HG02642 (cell line): Measurements from ENCODE around the gene DNAJC10.
"Not testable (repeated sequence)": the region's sequence is repeated elsewhere in the genome, so short reads cannot be mapped to it uniquely, and the experiment has no call there.

Experiments used
- ATAC-seq: cut with Tn5 transposase; IDR thresholded peaks from one replicate; pipeline ENCODE4 v1.9.1; 2021; ENCODE audit warnings: mild to moderate bottlenecking; ENCODE audit not compliant: unreplicated experiment, poor library complexity

DNAJC10 gene

GRCh38 chr2:182715892-182716649 is at the start of gene DNAJC10:
Gene DNAJC10, plus strand, starts transcription at chr2:182716257. Its CDS starts 1,830 bp downstream, at chr2:182718087.
- peak; percentile 91 for ATAC-seq

- peak; percentile 87 for ATAC-seq
These were observed 49.3 kb upstream of the DNAJC10 start for GRCh38 chr2:182666674-182667314.

GRCh38 chr2:182667315-182667695 is 48.8 kb upstream of the DNAJC10 start:
- peak; percentile 34 for ATAC-seq

- ATAC-seq: no peak
These were observed 47.4 kb upstream of the DNAJC10 start for GRCh38 chr2:182668671-182669070.

- ATAC-seq: no peak
These were observed 43.4 kb upstream of the DNAJC10 start for GRCh38 chr2:182672466-182673165.

GRCh38 chr2:182680837-182681236 is 35.2 kb upstream of the DNAJC10 start:
- no peak for ATAC-seq

- ATAC-seq: no peak
These were observed 33.8 kb upstream of the DNAJC10 start for GRCh38 chr2:182682210-182682609.

GRCh38 chr2:182685559-182685958 is 30.5 kb upstream of the DNAJC10 start:
- no peak for ATAC-seq

- ATAC-seq: not testable (repeated sequence)
These were observed 29.3 kb upstream of the DNAJC10 start for GRCh38 chr2:182686763-182687162.

- ATAC-seq: no peak
These were observed 21.9 kb upstream of the DNAJC10 start for GRCh38 chr2:182694189-182694588.

GRCh38 chr2:182695776-182696175 is 20.3 kb upstream of the DNAJC10 start:
- ATAC-seq: no peak

- no peak for ATAC-seq
These were observed 17.4 kb upstream of the DNAJC10 start for GRCh38 chr2:182698671-182699070.

GRCh38 chr2:182705761-182706160 is 10.3 kb upstream of the DNAJC10 start:
- no peak for ATAC-seq

- ATAC-seq: no peak
These were observed 9.3 kb upstream of the DNAJC10 start for GRCh38 chr2:182706751-182707150.

- no peak for ATAC-seq
These were observed 2.5 kb upstream of the DNAJC10 start for GRCh38 chr2:182713601-182714000.

- ATAC-seq: no peak
These were observed 751 bp upstream of the DNAJC10 start for GRCh38 chr2:182715121-182715891.

GRCh38 chr2:182716650-182716979 is 558 bp downstream of the DNAJC10 start:
- no peak for ATAC-seq

GRCh38 chr2:182717416-182717815 is 1.4 kb downstream of the DNAJC10 start:
- peak; percentile 31 for ATAC-seq

- no peak for ATAC-seq
These were observed 1.8 kb downstream of the DNAJC10 start for GRCh38 chr2:182717816-182718215.

- no peak for ATAC-seq
These were observed 2.4 kb downstream of the DNAJC10 start for GRCh38 chr2:182718459-182718858.

GRCh38 chr2:182719116-182719515 is 3.1 kb downstream of the DNAJC10 start:
- not testable (repeated sequence) for ATAC-seq
